ENCODE measurements around the gene GIMAP2.

- TF ChIP-seq EZH2 (IDR thresholded peaks at IDR 0.05; ENCODE audit: insufficient read depth, poor library complexity, severe bottlenecking) (no peak), EZH2phosphoT487 (IDR thresholded peaks at IDR 0.05; ENCODE audit: insufficient read depth, low read depth) (no peak)
Observed at GRCh38 chr7:150668472-150668911, 17.0 kb upstream of the GIMAP2 start.

Data from GM23248 (cell line).